Measurements from ENCODE around the gene COL27A1.

DNA sequence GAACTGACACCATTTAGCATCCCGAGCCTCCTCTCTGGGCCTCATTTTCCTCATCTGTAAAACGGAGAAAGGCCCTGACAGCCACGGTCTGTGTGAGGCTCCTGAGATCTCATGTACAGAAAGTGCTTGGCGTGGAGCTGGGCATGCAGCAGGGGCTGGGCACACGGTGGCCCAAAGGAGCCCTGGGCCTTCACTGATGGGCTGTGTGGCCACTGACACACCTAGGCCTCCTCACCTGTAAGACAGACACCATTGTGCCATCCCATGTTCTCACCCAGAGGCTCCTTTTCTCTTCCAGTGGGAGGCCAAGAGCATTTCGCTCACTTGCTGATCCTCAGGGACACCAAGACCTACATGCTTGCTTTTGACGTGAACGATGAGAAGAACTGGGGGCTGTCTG is 169.2 kb downstream of the COL27A1 start:
- TF ChIP-seq EP300 (IDR thresholded peaks at IDR 0.05) (no peak), POLR2A (IDR thresholded peaks at IDR 0.05) (no peak)
